ENCODE results near the gene CSTF3.

- TF ChIP-seq CHD1 (IDR thresholded peaks at IDR 0.05; ENCODE audit: low read depth, low read length), result no peak
- TF ChIP-seq CTCF (conservative IDR thresholded peaks at IDR 0.05; ENCODE audit: low read depth, low read length), result no peak
- TF ChIP-seq RFX5 (IDR thresholded peaks at IDR 0.05; ENCODE audit: low read depth, low read length), result no peak
- TF ChIP-seq SMC3 (IDR thresholded peaks at IDR 0.05; ENCODE audit: low read depth, low read length), result no peak
Observed at GRCh38 chr11:33168709-33169200, 7.5 kb upstream of the CSTF3 start.
